Activated CD4-positive, alpha-beta T cell treated with anti-CD3 and anti-CD28 coated beads, Interleukin-2, amount 50 U/mL, for 48 hours (primary cell): ENCODE results near the gene C14orf119.

Experiments
- DNase-seq, 2 experiments: peaks; one replicate each; pipeline ENCODE4 v3.0.0-alpha.2; 2020

The C14orf119 gene

GRCh38 chr14:23062002-23062401 is 33.3 kb upstream of the C14orf119 start:
- no peak for DNase-seq

- no peak for DNase-seq
Measured at GRCh38 chr14:23063601-23064000, 31.7 kb upstream of the C14orf119 start.

GRCh38 chr14:23066368-23066767 is 28.9 kb upstream of the C14orf119 start:
- no peak for DNase-seq

- no peak for DNase-seq
Measured at GRCh38 chr14:23066855-23067744, 28.2 kb upstream of the C14orf119 start.

GRCh38 chr14:23067847-23068788 is 27.2 kb upstream of the C14orf119 start:
- DNase-seq, result no peak

- DNase-seq, result peak; percentile 72 to 79
Measured at GRCh38 chr14:23068789-23069412, 26.4 kb upstream of the C14orf119 start.

- DNase-seq, result no peak
Measured at GRCh38 chr14:23069413-23069806, 25.9 kb upstream of the C14orf119 start.

GRCh38 chr14:23070262-23071129 is 24.8 kb upstream of the C14orf119 start:
- no peak for DNase-seq

GRCh38 chr14:23071244-23071920 is 23.9 kb upstream of the C14orf119 start:
- DNase-seq, result peak; percentile 78 to 86

GRCh38 chr14:23071921-23072539 is 23.3 kb upstream of the C14orf119 start:
- peak in 1 of 2 experiments; percentile 1 for DNase-seq

- DNase-seq, result no peak
Measured at GRCh38 chr14:23074906-23075305, 20.4 kb upstream of the C14orf119 start.

- DNase-seq, result no peak
Measured at GRCh38 chr14:23076785-23077408, 18.4 kb upstream of the C14orf119 start.

GRCh38 chr14:23077962-23078361 is 17.3 kb upstream of the C14orf119 start:
- DNase-seq, result no peak

- no peak for DNase-seq
Measured at GRCh38 chr14:23078692-23079116, 16.6 kb upstream of the C14orf119 start.

- no peak for DNase-seq
Measured at GRCh38 chr14:23079716-23080115, 15.6 kb upstream of the C14orf119 start.

GRCh38 chr14:23080474-23080873 is 14.8 kb upstream of the C14orf119 start:
- DNase-seq, result no peak

- no peak for DNase-seq
Measured at GRCh38 chr14:23085458-23085857, 9.8 kb upstream of the C14orf119 start.

- DNase-seq, result no peak
Measured at GRCh38 chr14:23086565-23086964, 8.7 kb upstream of the C14orf119 start.

GRCh38 chr14:23089498-23090253 is 5.6 kb upstream of the C14orf119 start:
- DNase-seq, result no peak

- DNase-seq, result no peak
Measured at GRCh38 chr14:23090254-23090636, 5.1 kb upstream of the C14orf119 start.
